ENCODE results near the gene RAD1.

The RAD1 gene

GRCh38 chr5:34859253-34859652 is 56.1 kb downstream of the RAD1 start:
- no peak for DNase-seq

DNA sequence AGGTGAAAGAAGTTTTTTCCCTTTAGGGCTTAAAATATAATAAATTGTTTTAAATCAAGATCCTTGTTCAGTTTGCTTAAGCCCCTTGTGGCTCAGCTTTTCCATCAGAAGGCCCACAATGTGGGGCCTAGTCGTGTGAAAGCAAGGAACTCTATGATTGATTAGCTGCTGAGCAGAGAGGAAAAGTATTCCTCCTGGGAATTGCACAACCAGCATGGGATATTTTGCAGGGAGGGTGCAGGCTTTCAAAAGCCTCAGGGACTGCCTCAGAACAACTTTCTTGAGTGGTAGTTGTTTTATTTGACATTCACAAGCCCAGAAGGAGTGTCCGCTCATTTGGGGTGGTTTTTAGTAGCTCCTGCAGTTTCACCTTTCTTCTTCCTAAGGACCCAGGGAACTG is 56.5 kb downstream of the RAD1 start:
- DNase-seq: no peak

DNA sequence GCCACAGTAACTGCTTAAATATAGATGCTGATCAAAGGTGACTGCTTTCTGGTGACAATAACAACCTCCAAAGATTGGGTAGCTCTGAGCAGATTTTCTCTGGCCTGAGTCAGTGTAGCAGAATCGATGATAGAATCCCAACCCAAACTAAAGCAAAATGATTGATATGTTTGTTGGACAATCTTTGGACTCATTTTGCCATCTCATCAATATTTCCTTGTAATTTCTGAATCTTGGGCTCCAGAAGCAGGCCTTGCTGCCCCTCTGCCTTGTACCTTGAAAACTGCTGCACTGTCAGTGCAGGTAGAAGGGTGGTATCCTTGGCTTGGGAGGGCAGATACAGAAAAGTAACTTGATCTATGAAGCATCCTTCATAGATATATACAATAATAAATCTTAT is 57.4 kb downstream of the RAD1 start:
- no peak for DNase-seq

DNA sequence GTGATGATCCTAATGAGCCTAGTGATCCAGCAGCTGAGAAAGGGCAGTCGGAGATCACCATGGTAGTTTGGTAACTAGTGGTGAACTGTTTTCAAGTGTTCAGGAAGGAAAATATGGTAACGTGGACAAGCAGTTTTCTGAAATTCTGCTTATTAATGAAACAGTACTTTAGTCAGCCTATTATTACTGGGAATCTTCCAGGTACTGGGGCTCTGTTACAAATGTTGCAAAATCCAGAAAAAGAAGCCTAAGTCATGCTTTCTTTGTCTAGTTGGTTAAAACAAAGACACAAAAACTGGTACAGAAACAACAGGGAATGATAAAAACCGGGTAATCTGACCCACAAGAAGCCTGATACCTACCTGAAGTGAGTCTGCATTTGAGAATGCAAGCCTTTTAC is 58.1 kb downstream of the RAD1 start:
- no peak for DNase-seq
